Endodermal cell (in vitro differentiated cells): ENCODE data around the gene ECHDC1. TPM values are rescaled to one million over a fixed set of nuclear protein-coding genes. Genes with fewer than 3 reads are reported as not detected.

Source experiments
- DNase-seq: peaks from one replicate; pipeline ENCODE4 v3.0.0-alpha.2; 2017
- H3K27ac ChIP-seq: 2 replicates; pipeline ENCODE4 v1.5.1; 2013; ENCODE audit warnings: mild to moderate bottlenecking, low read depth, low read length, moderate library complexity
- H3K27me3 ChIP-seq: 2 replicates; pipeline ENCODE4 v1.6.1; 2013; ENCODE audit warnings: mild to moderate bottlenecking, low read length, moderate library complexity; ENCODE audit not compliant: insufficient read depth, control insufficient read depth, poor library complexity, severe bottlenecking
- H3K36me3 ChIP-seq: 2 replicates; pipeline ENCODE4 v1.7.0; 2013; ENCODE audit warnings: mild to moderate bottlenecking, low read length, moderate library complexity; ENCODE audit not compliant: control insufficient read depth, insufficient read depth
- H3K4me1 ChIP-seq: one replicate; pipeline ENCODE4 v1.7.0; 2013; ENCODE audit warnings: low read length; ENCODE audit not compliant: control insufficient read depth, insufficient read depth
- H3K4me3 ChIP-seq: 2 replicates; pipeline ENCODE4 v1.5.1; 2013; ENCODE audit warnings: mild to moderate bottlenecking, low read length, moderate library complexity
- H3K9ac ChIP-seq: 2 replicates; pipeline ENCODE4 v1.6.1; 2013; ENCODE audit warnings: mild to moderate bottlenecking, low read length, moderate library complexity; ENCODE audit not compliant: poor library complexity, severe bottlenecking; ENCODE audit errors: extremely low read depth
- H3K9me3 ChIP-seq: 2 replicates; pipeline ENCODE4 v1.6.1; 2013; ENCODE audit warnings: mild to moderate bottlenecking, low read length, moderate library complexity; ENCODE audit not compliant: control insufficient read depth
- H3K27ac Mint-ChIP-seq: 2 replicates; pipeline ENCODE4 v1.8.0; 2020; ENCODE audit warnings: mixed read lengths
- H3K27me3 Mint-ChIP-seq: 2 replicates; pipeline ENCODE4 v1.8.0; 2021; ENCODE audit warnings: mild to moderate bottlenecking, mixed read lengths; ENCODE audit not compliant: insufficient read depth
- H3K36me3 Mint-ChIP-seq: 2 replicates; pipeline ENCODE4 v1.8.0; 2020; ENCODE audit warnings: low read depth, mixed read lengths
- H3K4me1 Mint-ChIP-seq: 2 replicates; pipeline ENCODE4 v1.8.0; 2020; ENCODE audit warnings: mixed read lengths
- H3K4me3 Mint-ChIP-seq: 2 replicates; pipeline ENCODE4 v1.8.0; 2020; ENCODE audit warnings: mild to moderate bottlenecking, moderate library complexity, mixed read lengths
- H3K9me3 Mint-ChIP-seq: 2 replicates; pipeline ENCODE4 v1.8.0; 2020; ENCODE audit warnings: mild to moderate bottlenecking, mixed read lengths
- WGBS, 2 experiments: methylation state at CpG; one replicate each; pipeline versions ENCODE4 v1.1.5 to v1.1.7; 2013; ENCODE audit warnings: missing lambda C conversion rate in 2 of 2, mixed read lengths in 1 of 2; ENCODE audit not compliant: insufficient coverage in 1 of 2, insufficient read length in 1 of 2; 5-methylcytosine and 5-hydroxymethylcytosine counted together
- long read RNA-seq, 4 experiments: library from polyadenylated mRNA in 2 of 4; library from RNA in 1 of 4; library from capped mRNA in 1 of 4; stranded (forward) in 3 of 4; unstranded in 1 of 4; transcript quantifications; one replicate each; pipeline ENCODE4 v2.0.0, GENCODE V29; 2020 to 2021; ENCODE audit warnings: inconsistent platforms in 1 of 4
- polyA plus RNA-seq, 2 experiments: library from polyadenylated mRNA; stranded (reverse); fragments of 50-300 nt; gene quantifications; one replicate each; pipeline ENCODE4 v1.2.3, GENCODE V29; 2013
- total RNA-seq, 2 donors: library from RNA; stranded (reverse); fragmentation: NEBNext Ultra II Directional in 1 of 2; extraction: Animal tissue kit (Norgen Biotek cat#: 25700) in 1 of 2; gene quantifications; 2 replicates in 1 of 2; 3 replicates in 1 of 2; pipeline ENCODE4 v1.2.1, GENCODE V29; 2021
- TF ChIP-seq, protein P1 (sequence below): fragments of 200-600 bp; sonication (generic); conservative IDR thresholded peaks from 2 replicates; pipeline ENCODE4 v1.5.0; 2021; ENCODE audit warnings: antibody characterized with exemption, mild to moderate bottlenecking

ECHDC1 gene, protein sequence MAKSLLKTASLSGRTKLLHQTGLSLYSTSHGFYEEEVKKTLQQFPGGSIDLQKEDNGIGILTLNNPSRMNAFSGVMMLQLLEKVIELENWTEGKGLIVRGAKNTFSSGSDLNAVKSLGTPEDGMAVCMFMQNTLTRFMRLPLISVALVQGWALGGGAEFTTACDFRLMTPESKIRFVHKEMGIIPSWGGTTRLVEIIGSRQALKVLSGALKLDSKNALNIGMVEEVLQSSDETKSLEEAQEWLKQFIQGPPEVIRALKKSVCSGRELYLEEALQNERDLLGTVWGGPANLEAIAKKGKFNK
- total RNA-seq: 10 to 100 TPM; 45.5 to 58.2 TPM
- 70.2 TPM for polyA plus RNA-seq (2013, experiment 1 of 2)
- 65.3 TPM for polyA plus RNA-seq (2013, experiment 2 of 2)
- long read RNA-seq, experiment 1, transcript ECHDC1-205 (4 exons, 1,966 nt): major isoform, 7 of 40 reads
- long read RNA-seq, experiment 1, partial matches to known transcripts: 17 of 40 reads
- long read RNA-seq, experiment 1, other reads (novel, unspliced or antisense): 16 of 40 reads
- long read RNA-seq, experiment 2, transcript ECHDC1-203 (5 exons, 1,354 nt): minor isoform, 19 of 82 reads
- long read RNA-seq, experiment 2, transcript ECHDC1-210 (6 exons, 2,341 nt): major isoform, 35 of 82 reads
- long read RNA-seq, experiment 2, partial matches to known transcripts: 16 of 82 reads
- long read RNA-seq, experiment 2, other reads (novel, unspliced or antisense): 8 of 82 reads
- long read RNA-seq, experiment 3, transcript ECHDC1-210 (6 exons, 2,341 nt): major isoform, 105 of 188 reads
- long read RNA-seq, experiment 3, transcript ECHDC1-203 (5 exons, 1,354 nt): minor isoform, 26 of 188 reads
- long read RNA-seq, experiment 3, transcript ECHDC1-207 (7 exons, 1,009 nt): minor isoform, 6 of 188 reads
- long read RNA-seq, experiment 3, partial matches to known transcripts: 25 of 188 reads
- long read RNA-seq, experiment 3, other reads (novel, unspliced or antisense): 16 of 188 reads
- long read RNA-seq, experiment 4, transcript ECHDC1-203 (5 exons, 1,354 nt): minor isoform, 47 of 286 reads
- long read RNA-seq, experiment 4, transcript ECHDC1-210 (6 exons, 2,341 nt): major isoform, 161 of 286 reads
- long read RNA-seq, experiment 4, partial matches to known transcripts: 19 of 286 reads
- long read RNA-seq, experiment 4, other reads (novel, unspliced or antisense): 46 of 286 reads

DNA sequence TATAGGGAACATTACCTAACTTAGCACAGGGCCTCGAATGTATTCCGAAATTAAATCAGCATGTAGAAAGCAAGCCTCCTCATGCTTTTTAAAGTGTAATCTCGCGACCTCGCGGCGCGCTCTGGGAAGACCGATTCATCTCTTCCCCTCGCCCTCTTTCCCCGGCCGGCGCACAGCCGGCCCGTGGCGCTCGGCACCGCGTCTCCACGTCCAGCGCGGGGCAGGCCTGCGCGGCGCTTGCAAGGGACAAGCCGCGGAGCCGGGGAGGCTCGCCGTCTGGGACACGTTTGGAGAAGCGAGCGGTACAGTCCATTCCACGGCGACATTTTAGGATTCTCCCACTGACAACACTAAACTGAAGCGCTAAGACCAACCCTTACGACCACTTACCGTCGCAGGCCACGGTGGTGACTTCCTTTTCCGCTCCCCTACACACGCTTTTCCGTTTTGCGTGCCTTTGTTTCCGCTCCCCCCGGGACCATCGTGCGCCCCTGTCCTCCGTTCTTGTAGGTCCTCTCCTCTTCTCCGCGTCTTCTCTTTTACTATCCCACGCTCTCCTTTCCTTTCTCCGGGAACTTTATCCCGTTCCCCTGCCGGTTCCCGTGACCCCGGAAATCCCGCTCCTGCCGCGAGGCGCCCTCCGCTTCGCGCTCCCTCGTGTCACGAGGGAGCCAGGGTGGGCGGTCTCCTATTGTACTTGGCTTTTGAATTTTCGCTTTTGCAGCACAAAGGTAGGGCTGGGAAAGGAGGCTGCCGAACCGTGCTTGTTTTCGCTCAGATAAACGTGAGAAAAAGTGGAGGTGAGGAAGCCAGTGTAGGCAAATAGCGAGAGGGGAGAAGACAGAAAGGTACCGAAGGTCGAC lies at the start of gene ECHDC1:
Gene ECHDC1, minus strand, starts transcription at position 664 of the 863 bp plus-strand sequence. CDS start 12,581 bp downstream, outside the sequence.
- H3K27me3 ChIP-seq: no peaks in the 10 kb centered on the region
- H3K36me3 Mint-ChIP-seq: peaks cover 5% of the 10 kb centered on the region
- TF ChIP-seq, protein P1, sequence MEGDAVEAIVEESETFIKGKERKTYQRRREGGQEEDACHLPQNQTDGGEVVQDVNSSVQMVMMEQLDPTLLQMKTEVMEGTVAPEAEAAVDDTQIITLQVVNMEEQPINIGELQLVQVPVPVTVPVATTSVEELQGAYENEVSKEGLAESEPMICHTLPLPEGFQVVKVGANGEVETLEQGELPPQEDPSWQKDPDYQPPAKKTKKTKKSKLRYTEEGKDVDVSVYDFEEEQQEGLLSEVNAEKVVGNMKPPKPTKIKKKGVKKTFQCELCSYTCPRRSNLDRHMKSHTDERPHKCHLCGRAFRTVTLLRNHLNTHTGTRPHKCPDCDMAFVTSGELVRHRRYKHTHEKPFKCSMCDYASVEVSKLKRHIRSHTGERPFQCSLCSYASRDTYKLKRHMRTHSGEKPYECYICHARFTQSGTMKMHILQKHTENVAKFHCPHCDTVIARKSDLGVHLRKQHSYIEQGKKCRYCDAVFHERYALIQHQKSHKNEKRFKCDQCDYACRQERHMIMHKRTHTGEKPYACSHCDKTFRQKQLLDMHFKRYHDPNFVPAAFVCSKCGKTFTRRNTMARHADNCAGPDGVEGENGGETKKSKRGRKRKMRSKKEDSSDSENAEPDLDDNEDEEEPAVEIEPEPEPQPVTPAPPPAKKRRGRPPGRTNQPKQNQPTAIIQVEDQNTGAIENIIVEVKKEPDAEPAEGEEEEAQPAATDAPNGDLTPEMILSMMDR: no peak
- DNase-seq: peak; percentile 77
- 0% methylated on average over 18 to 74 of the region's 75 CpGs for WGBS, 2 experiments
- no peaks in the 10 kb centered on the region for H3K36me3 ChIP-seq
- peaks cover 7% of the 10 kb centered on the region for H3K4me1 Mint-ChIP-seq
- no peaks in the 10 kb centered on the region for H3K9me3 Mint-ChIP-seq
- no peaks in the 10 kb centered on the region for H3K9me3 ChIP-seq
- H3K4me1 ChIP-seq: peaks cover 4% of the 10 kb centered on the region
- no peaks in the 10 kb centered on the region for H3K27me3 Mint-ChIP-seq
- peak within 1 kb of the TSS; percentile 92 for H3K9ac ChIP-seq
- peak within 1 kb of the TSS; percentile 90 for H3K4me3 ChIP-seq
- no peak within 1 kb of the TSS for H3K4me3 Mint-ChIP-seq
- no peak within 1 kb of the TSS for H3K27ac Mint-ChIP-seq
- H3K27ac ChIP-seq: peak within 1 kb of the TSS; percentile 91

DNA sequence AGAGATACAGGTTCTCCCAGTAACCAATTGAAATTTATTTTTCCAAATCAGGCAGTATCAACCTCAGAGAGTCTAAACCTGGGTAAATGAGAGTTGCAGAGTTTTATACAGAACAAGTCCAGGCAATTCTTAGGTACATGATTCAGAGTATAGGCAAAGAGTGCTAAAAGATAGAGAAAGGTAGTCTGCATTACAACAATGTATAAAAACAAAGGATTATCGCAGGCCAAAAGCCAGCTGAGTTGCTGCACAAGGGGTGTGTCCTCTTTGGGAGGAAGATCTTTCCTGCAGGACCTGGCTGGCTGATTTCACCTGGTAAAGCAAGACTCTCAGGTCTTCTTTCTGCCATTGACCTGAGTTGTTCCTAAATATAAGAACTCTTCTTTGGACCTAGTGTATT lies 48.9 kb upstream of the ECHDC1 start:
- Histone ChIP-seq H3K27ac (no peak overlapping the region), H3K36me3 (no peaks in the 10 kb centered on the region), H3K4me1 (no peaks in the 10 kb centered on the region), H3K4me3 (no peak overlapping the region), H3K27me3 (no peaks in the 10 kb centered on the region), H3K9me3 (no peaks in the 10 kb centered on the region), H3K9ac (no peak overlapping the region)
- no peak for DNase-seq
- Mint-ChIP-seq H3K27ac (no peak overlapping the region), H3K9me3 (peaks cover 8% of the 10 kb centered on the region), H3K27me3 (no peaks in the 10 kb centered on the region), H3K36me3 (no peaks in the 10 kb centered on the region), H3K4me1 (no peaks in the 10 kb centered on the region), H3K4me3 (no peak overlapping the region)
- 89 to 94% methylated on average over 1 of the region's 1 CpG for WGBS, 2 experiments
- TF ChIP-seq, protein P1: no peak
